ENCODE results near the gene KRT9.

DNA sequence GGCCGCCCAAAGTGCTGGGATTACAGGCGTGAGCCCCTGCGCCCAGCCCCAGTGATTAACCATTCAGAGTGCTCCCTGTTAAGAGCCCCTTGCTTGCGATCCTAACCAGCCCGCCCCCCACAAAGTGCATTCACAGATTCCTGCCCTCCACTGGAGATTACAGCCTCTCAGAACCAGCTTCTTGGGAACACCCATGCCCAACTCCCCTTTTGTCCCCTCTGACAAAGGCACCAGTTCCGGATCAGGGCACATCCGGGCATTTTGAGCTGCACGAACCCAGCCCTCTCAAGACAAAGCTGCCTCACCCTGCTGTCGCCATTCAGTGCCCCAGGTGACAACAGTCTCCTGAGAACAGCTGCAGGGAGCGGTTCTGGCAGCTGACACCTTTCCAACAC lies 42.9 kb downstream of the KRT9 start:
- TF ChIP-seq TAF1 (IDR thresholded peaks at IDR 0.05; ENCODE audit: borderline replicate concordance, low read depth, low read length): no peak
- no peak for TF ChIP-seq POLR2AphosphoS5 (IDR thresholded peaks at IDR 0.05; ENCODE audit: low read depth, low read length)

Measured in GM12892 (cell line).